ENCODE measurements around the gene OLIG3. TPM values are rescaled to one million over a fixed set of nuclear protein-coding genes. Genes with fewer than 3 reads are reported as not detected.

Gene OLIG3
- total RNA-seq, 1 donor from 2014 or later, result not detected

DNA sequence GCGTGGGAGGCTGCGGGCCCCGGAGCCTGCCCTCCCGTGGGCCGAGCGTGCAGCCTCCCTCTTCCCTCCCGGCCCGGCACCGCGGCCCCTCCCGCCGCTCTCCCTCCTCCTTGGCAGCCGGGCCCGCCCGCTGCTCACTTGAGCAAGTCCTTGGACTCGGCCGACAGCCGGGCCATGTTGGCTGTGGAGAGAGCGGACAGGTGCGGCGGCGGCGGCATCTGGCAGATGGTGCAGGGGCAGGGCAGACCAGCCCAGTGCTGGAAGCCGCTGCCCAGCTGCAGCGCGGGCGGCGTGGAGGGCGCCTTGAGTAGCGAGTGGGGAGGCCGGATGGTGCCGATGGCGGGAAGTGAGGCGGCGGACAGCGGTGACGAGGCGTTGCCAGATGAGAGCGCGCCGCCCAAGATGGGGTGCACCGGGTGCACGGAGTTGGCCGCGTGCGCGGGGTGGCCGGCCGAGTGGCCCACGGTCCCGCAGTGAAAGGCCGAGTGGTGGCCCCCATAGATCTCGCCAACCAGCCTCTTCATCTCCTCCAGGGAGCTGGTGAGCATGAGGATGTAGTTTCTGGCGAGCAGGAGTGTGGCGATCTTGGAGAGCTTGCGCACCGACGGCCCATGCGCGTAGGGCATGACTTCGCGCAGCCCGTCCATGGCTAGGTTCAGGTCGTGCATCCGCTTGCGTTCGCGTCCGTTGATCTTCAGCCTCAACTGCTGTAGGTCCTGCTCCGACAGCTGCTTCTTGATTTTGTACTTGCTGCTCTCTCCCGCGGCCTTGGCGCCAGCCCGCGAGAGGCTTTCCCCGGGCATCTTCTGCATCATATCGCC, 766 bp downstream of the OLIG3 start:
- H3K9me3 ChIP-seq (ENCODE audit: low read depth), result no peaks in the 10 kb centered on the region
- H3K9me3 Mint-ChIP-seq, result peaks cover 3% of the 10 kb centered on the region

DNA sequence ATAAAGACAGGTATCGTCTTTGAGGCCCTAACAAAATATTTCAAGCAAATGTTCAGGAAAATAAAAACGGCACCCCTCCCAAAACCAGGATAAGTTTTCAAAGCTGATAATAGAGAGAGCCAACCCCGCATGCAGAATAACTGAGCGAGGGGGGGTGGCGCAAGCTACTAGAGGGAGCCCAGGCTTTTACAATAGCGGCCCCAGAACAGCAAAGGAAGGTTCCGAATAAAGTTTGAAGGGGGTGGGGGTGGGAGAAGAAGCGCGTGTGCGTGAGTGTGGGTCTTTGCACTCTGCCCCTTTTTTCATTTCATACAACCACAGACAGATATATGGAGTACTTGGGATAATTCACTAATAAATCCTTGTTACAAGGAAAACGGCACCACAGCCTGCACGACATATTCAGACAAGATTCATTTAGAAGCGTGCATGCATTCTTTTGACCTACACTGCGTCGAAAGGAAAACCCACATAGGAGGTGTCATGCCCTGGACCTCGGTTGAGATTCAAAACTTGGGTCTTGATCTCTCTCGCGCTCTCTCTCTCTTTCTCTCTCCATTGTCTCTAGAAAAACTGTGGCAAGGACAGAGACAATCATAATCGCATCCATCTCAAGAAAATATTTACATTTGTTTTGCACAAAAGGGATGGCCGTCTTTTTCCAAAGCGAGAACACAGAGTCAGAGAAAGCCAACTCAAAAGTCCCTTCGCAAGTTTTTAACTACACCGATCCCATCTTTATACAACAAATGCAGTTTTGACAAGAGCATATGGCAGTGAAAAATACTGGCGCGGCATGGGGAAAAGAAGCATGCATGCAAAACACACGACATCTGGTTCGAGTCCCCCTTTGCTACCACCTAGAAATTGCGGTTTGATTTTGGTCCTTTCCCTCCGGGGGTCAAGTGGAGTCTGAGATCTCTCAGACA, 1.6 kb downstream of the OLIG3 start:
- Mint-ChIP-seq H3K4me3 (peak overlapping the region; percentile 84), H3K27me3 (ENCODE audit: insufficient read depth, low read depth) (peaks cover 94% of the 10 kb centered on the region), H3K36me3 (no peaks in the 10 kb centered on the region), H3K4me1 (peaks cover 58% of the 10 kb centered on the region), H3K9me3 (peaks cover 3% of the 10 kb centered on the region), H3K27ac (no peak overlapping the region)
- peaks cover 99% of the 10 kb centered on the region for H4K20me1 ChIP-seq (ENCODE audit: low read depth)
- H3K9ac ChIP-seq, result no peak overlapping the region
- TF ChIP-seq EZH2phosphoT487 (IDR thresholded peaks at IDR 0.05) (no peak), EZH2 (IDR thresholded peaks at IDR 0.05) (no peak)
- TF ChIP-seq, protein P1, sequence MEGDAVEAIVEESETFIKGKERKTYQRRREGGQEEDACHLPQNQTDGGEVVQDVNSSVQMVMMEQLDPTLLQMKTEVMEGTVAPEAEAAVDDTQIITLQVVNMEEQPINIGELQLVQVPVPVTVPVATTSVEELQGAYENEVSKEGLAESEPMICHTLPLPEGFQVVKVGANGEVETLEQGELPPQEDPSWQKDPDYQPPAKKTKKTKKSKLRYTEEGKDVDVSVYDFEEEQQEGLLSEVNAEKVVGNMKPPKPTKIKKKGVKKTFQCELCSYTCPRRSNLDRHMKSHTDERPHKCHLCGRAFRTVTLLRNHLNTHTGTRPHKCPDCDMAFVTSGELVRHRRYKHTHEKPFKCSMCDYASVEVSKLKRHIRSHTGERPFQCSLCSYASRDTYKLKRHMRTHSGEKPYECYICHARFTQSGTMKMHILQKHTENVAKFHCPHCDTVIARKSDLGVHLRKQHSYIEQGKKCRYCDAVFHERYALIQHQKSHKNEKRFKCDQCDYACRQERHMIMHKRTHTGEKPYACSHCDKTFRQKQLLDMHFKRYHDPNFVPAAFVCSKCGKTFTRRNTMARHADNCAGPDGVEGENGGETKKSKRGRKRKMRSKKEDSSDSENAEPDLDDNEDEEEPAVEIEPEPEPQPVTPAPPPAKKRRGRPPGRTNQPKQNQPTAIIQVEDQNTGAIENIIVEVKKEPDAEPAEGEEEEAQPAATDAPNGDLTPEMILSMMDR (IDR thresholded peaks at IDR 0.05), result no peak
- H3K27me3 ChIP-seq, result peaks cover 100% of the 10 kb centered on the region
- H3K4me3 ChIP-seq, result no peak overlapping the region
- H2AFZ ChIP-seq (replicated peaks), result no peak overlapping the region
- H3K9me3 ChIP-seq (ENCODE audit: low read depth), result no peaks in the 10 kb centered on the region
- no peak overlapping the region for H3K27ac ChIP-seq
- peaks cover 62% of the 10 kb centered on the region for H3K4me1 ChIP-seq
- no peaks in the 10 kb centered on the region for H3K79me2 ChIP-seq (ENCODE audit: low read depth)
- H3K4me2 ChIP-seq, result peak overlapping the region; percentile 73
- H3F3A ChIP-seq (ENCODE audit: low read depth), result peaks cover 55% of the 10 kb centered on the region
- DNase-seq (ENCODE audit: low spot score), result peak; percentile 26
- no peaks in the 10 kb centered on the region for H3K36me3 ChIP-seq

More for the DNA sequence above, 766 bp downstream of the OLIG3 start:
- Histone ChIP-seq H3K4me1 (peaks cover 60% of the 10 kb centered on the region), H3K79me2 (ENCODE audit: low read depth) (no peaks in the 10 kb centered on the region), H3K27ac (no peak overlapping the region), H3K4me3 (peak overlapping the region; percentile 26), H3K27me3 (peaks cover 100% of the 10 kb centered on the region), H3K9ac (no peak overlapping the region), H3K36me3 (no peaks in the 10 kb centered on the region), H2AFZ (replicated peaks) (no peak overlapping the region), H3K4me2 (peak overlapping the region; percentile 73), H3F3A (ENCODE audit: low read depth) (peaks cover 64% of the 10 kb centered on the region), H4K20me1 (ENCODE audit: low read depth) (peaks cover 100% of the 10 kb centered on the region)
- TF ChIP-seq, protein P1 (IDR thresholded peaks at IDR 0.05), result no peak
- TF ChIP-seq EZH2phosphoT487 (IDR thresholded peaks at IDR 0.05) (peak; percentile 99), EZH2 (IDR thresholded peaks at IDR 0.05) (peak; percentile 100)
- Mint-ChIP-seq H3K27me3 (ENCODE audit: insufficient read depth, low read depth) (peaks cover 94% of the 10 kb centered on the region), H3K27ac (no peak overlapping the region), H3K36me3 (no peaks in the 10 kb centered on the region), H3K4me3 (peak overlapping the region; percentile 84), H3K4me1 (peaks cover 62% of the 10 kb centered on the region)
- DNase-seq (ENCODE audit: low spot score), result peak; percentile 68

DNA sequence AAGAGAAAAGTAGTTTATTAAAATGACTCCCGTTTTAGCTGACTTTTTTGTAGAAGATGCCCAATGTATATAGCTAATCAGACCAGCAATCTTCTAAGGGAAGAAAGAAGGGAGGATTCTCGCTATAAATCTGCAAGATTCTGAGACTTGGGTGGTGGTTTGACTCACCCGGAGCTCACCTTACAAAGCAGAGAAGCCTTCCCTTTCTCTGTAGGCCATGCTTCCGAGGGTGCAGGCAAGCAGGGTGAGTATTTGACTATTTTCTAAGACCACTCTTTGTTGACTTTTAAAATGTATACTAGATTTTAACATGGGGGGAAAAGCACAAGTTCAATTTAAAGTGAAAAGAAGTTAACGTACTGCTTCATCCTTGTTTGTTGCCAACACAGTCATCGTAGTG, 2.7 kb downstream of the OLIG3 start:
- Histone ChIP-seq H3K4me2 (no peak overlapping the region), H3K4me1 (peaks cover 73% of the 10 kb centered on the region), H3K27me3 (peaks cover 100% of the 10 kb centered on the region), H3K36me3 (no peaks in the 10 kb centered on the region), H2AFZ (replicated peaks) (no peak overlapping the region), H3F3A (ENCODE audit: low read depth) (peaks cover 63% of the 10 kb centered on the region), H3K27ac (no peak overlapping the region), H4K20me1 (ENCODE audit: low read depth) (peaks cover 99% of the 10 kb centered on the region), H3K9me3 (ENCODE audit: low read depth) (no peaks in the 10 kb centered on the region), H3K4me3 (no peak overlapping the region), H3K9ac (no peak overlapping the region), H3K79me2 (ENCODE audit: low read depth) (no peaks in the 10 kb centered on the region)
- peaks cover 3% of the 10 kb centered on the region for H3K9me3 Mint-ChIP-seq
- TF ChIP-seq EZH2phosphoT487 (IDR thresholded peaks at IDR 0.05) (no peak), EZH2 (IDR thresholded peaks at IDR 0.05) (no peak)
- no peak overlapping the region for H3K27ac Mint-ChIP-seq
- H3K4me1 Mint-ChIP-seq, result peaks cover 61% of the 10 kb centered on the region
- peak overlapping the region; percentile 84 for H3K4me3 Mint-ChIP-seq
- peaks cover 97% of the 10 kb centered on the region for H3K27me3 Mint-ChIP-seq (ENCODE audit: insufficient read depth, low read depth)
- H3K36me3 Mint-ChIP-seq, result no peaks in the 10 kb centered on the region
- peak; percentile 14 for DNase-seq (ENCODE audit: low spot score)

Data from neural progenitor cell (in vitro differentiated cells).